Astrocyte (in vitro differentiated cells and primary cell): ENCODE data around the gene PRSS33. TPM values are rescaled to one million over a fixed set of nuclear protein-coding genes. Genes with fewer than 3 reads are reported as not detected.

Experiments used
- DNase-seq: peaks from one replicate; pipeline ENCODE4 v3.0.0-alpha.2; 2010; ENCODE audit warnings: low read depth
- FAIRE-seq: peaks from 2 replicates; lab custom pipeline; 2011; peaks lifted over from hg19 to GRCh38; lab: Jason Lieb, UNC
- H2AFZ ChIP-seq: 2 replicates; pipeline ENCODE4 v1.6.0; 2012; ENCODE audit warnings: low read depth, low read length, inconsistent platforms
- H3K27ac ChIP-seq: 2 replicates; pipeline ENCODE4 v1.5.1; 2011; ENCODE audit warnings: low read depth, low read length, inconsistent platforms
- H3K27me3 ChIP-seq: 2 replicates; pipeline ENCODE4 v1.6.0; 2011; ENCODE audit warnings: low read length, inconsistent platforms; ENCODE audit not compliant: insufficient read depth
- H3K36me3 ChIP-seq: 2 replicates; pipeline ENCODE4 v1.5.1; 2011; ENCODE audit warnings: low read length, inconsistent platforms; ENCODE audit not compliant: insufficient read depth
- H3K4me1 ChIP-seq: 2 replicates; pipeline ENCODE4 v1.5.1; 2011; ENCODE audit warnings: low read length, inconsistent platforms; ENCODE audit not compliant: insufficient read depth
- H3K4me2 ChIP-seq: 2 replicates; pipeline ENCODE4 v1.6.0; 2012; ENCODE audit warnings: low read length, inconsistent platforms
- H3K4me3 ChIP-seq: 2 replicates; pipeline ENCODE4 v1.5.1; 2011; ENCODE audit warnings: low read depth, mild to moderate bottlenecking, low read length, inconsistent platforms; ENCODE audit not compliant: insufficient read depth
- H3K79me2 ChIP-seq: 2 replicates; pipeline ENCODE4 v1.6.0; 2012; ENCODE audit warnings: mild to moderate bottlenecking, low read length, inconsistent platforms; ENCODE audit not compliant: insufficient read depth
- H3K9ac ChIP-seq: 2 replicates; pipeline ENCODE4 v1.6.0; 2012; ENCODE audit warnings: mild to moderate bottlenecking, low read length, inconsistent platforms
- H3K9me3 ChIP-seq: 2 replicates; pipeline ENCODE4 v1.5.1; 2012; ENCODE audit warnings: low read depth, mild to moderate bottlenecking, low read length, inconsistent platforms; ENCODE audit not compliant: insufficient read depth
- H4K20me1 ChIP-seq: 2 replicates; pipeline ENCODE4 v1.6.0; 2012; ENCODE audit warnings: low read length, inconsistent platforms; ENCODE audit not compliant: insufficient read depth
- H3K27ac Mint-ChIP-seq: one replicate; pipeline ENCODE4 v1.8.0; 2021; ENCODE audit warnings: mild to moderate bottlenecking, mixed read lengths; ENCODE audit not compliant: unreplicated experiment
- H3K27me3 Mint-ChIP-seq: one replicate; pipeline ENCODE4 v1.8.0; 2021; ENCODE audit warnings: low read depth, mixed read lengths; ENCODE audit not compliant: unreplicated experiment
- H3K36me3 Mint-ChIP-seq: one replicate; pipeline ENCODE4 v1.8.0; 2021; ENCODE audit warnings: low read depth, mixed read lengths; ENCODE audit not compliant: unreplicated experiment
- H3K4me1 Mint-ChIP-seq: one replicate; pipeline ENCODE4 v1.8.0; 2021; ENCODE audit warnings: low read depth, mixed read lengths; ENCODE audit not compliant: unreplicated experiment
- H3K4me3 Mint-ChIP-seq: one replicate; pipeline ENCODE4 v1.8.0; 2021; ENCODE audit warnings: mild to moderate bottlenecking, moderate library complexity, mixed read lengths; ENCODE audit not compliant: unreplicated experiment
- H3K9me3 Mint-ChIP-seq: one replicate; pipeline ENCODE4 v1.8.0; 2021; ENCODE audit warnings: mild to moderate bottlenecking, mixed read lengths; ENCODE audit not compliant: unreplicated experiment
- CTCF ChIP-seq: IDR thresholded peaks from 2 replicates; pipeline ENCODE4 v1.5.1; 2011; ENCODE audit warnings: low read depth, mild to moderate bottlenecking, inconsistent platforms, low read length, moderate library complexity; ENCODE audit not compliant: insufficient read depth
- EZH2 ChIP-seq: IDR thresholded peaks from 2 replicates; pipeline ENCODE4 v1.6.1; 2012; ENCODE audit warnings: mild to moderate bottlenecking, low read length, inconsistent platforms; ENCODE audit not compliant: insufficient read depth
- total RNA-seq: library from RNA; stranded (reverse); gene quantifications from 2 replicates; pipeline ENCODE4 v1.2.1, GENCODE V29; 2021

Gene PRSS33
- total RNA-seq, 1 donor from 2014 or later: not detected

- Histone ChIP-seq H3K9ac (no peak overlapping the region), H3K4me1 (no peaks in the 10 kb centered on the region), H2AFZ (no peak overlapping the region), H3K4me2 (no peak overlapping the region), H3K27ac (no peak overlapping the region), H3K27me3 (peaks cover 11% of the 10 kb centered on the region), H3K79me2 (no peaks in the 10 kb centered on the region), H3K4me3 (no peak overlapping the region), H3K36me3 (no peaks in the 10 kb centered on the region), H4K20me1 (no peaks in the 10 kb centered on the region), H3K9me3 (peaks cover 14% of the 10 kb centered on the region)
- DNase-seq (no peak), FAIRE-seq (no peak)
- H3K4me3 Mint-ChIP-seq: no peak overlapping the region
- peaks cover 2% of the 10 kb centered on the region for H3K36me3 Mint-ChIP-seq
- peaks cover 32% of the 10 kb centered on the region for H3K27me3 Mint-ChIP-seq
- TF ChIP-seq CTCF: no peak
- no peak for TF ChIP-seq EZH2
- no peaks in the 10 kb centered on the region for H3K4me1 Mint-ChIP-seq
- peaks cover 16% of the 10 kb centered on the region for H3K9me3 Mint-ChIP-seq
- H3K27ac Mint-ChIP-seq: no peak overlapping the region
Observed at GRCh38 chr16:2803545-2804195, 16.3 kb upstream of the PRSS33 start.

- no peaks in the 10 kb centered on the region for H4K20me1 ChIP-seq
- peaks cover 2% of the 10 kb centered on the region for H3K36me3 Mint-ChIP-seq
- H3K9me3 ChIP-seq: peaks cover 10% of the 10 kb centered on the region
- peaks cover 3% of the 10 kb centered on the region for H3K27me3 ChIP-seq
- DNase-seq (no peak), FAIRE-seq (no peak)
- TF ChIP-seq CTCF (no peak), EZH2 (no peak)
- peaks cover 6% of the 10 kb centered on the region for H3K9me3 Mint-ChIP-seq
- H3K36me3 ChIP-seq: no peaks in the 10 kb centered on the region
- no peak overlapping the region for H3K4me3 Mint-ChIP-seq
- peaks cover 8% of the 10 kb centered on the region for H3K4me1 Mint-ChIP-seq
- H2AFZ ChIP-seq: no peak overlapping the region
- H3K27ac ChIP-seq: no peak overlapping the region
- no peak overlapping the region for H3K4me2 ChIP-seq
- no peak overlapping the region for H3K9ac ChIP-seq
- H3K27me3 Mint-ChIP-seq: peaks cover 14% of the 10 kb centered on the region
- H3K4me3 ChIP-seq: no peak overlapping the region
- no peaks in the 10 kb centered on the region for H3K4me1 ChIP-seq
- H3K27ac Mint-ChIP-seq: no peak overlapping the region
- H3K79me2 ChIP-seq: no peaks in the 10 kb centered on the region
Observed at GRCh38 chr16:2799859-2800226, 12.5 kb upstream of the PRSS33 start.

GRCh38 chr16:2799205-2799858 is 12.0 kb upstream of the PRSS33 start:
- Mint-ChIP-seq H3K36me3 (peaks cover 1% of the 10 kb centered on the region), H3K9me3 (peaks cover 6% of the 10 kb centered on the region), H3K4me3 (no peak overlapping the region), H3K4me1 (peaks cover 8% of the 10 kb centered on the region), H3K27ac (no peak overlapping the region), H3K27me3 (peaks cover 12% of the 10 kb centered on the region)
- no peak overlapping the region for H3K27ac ChIP-seq
- no peaks in the 10 kb centered on the region for H3K36me3 ChIP-seq
- DNase-seq: no peak
- H3K27me3 ChIP-seq: peaks cover under 1% of the 10 kb centered on the region
- H2AFZ ChIP-seq: no peak overlapping the region
- H3K79me2 ChIP-seq: no peaks in the 10 kb centered on the region
- no peaks in the 10 kb centered on the region for H3K4me1 ChIP-seq
- H3K9me3 ChIP-seq: peaks cover 5% of the 10 kb centered on the region
- no peak overlapping the region for H3K4me3 ChIP-seq
- no peak for FAIRE-seq
- TF ChIP-seq CTCF: no peak
- TF ChIP-seq EZH2: no peak
- H4K20me1 ChIP-seq: no peaks in the 10 kb centered on the region
- H3K9ac ChIP-seq: no peak overlapping the region
- no peak overlapping the region for H3K4me2 ChIP-seq
